ENCODE measurements around the gene SYNGAP1.

GRCh38 chr6:33467091-33467490, 47.2 kb downstream of the SYNGAP1 start:
- TF ChIP-seq CTCF (IDR thresholded peaks at IDR 0.05) (no peak), POLR2A (IDR thresholded peaks at IDR 0.05) (no peak)
